Right renal cortex interstitium (tissue), 3 donors: Measurements from ENCODE around the gene REEP2. TPM values are rescaled to one million over a fixed set of nuclear protein-coding genes. Genes with fewer than 3 reads are reported as not detected.
"Not testable (repeated sequence)": the region's sequence is repeated elsewhere in the genome, so short reads cannot be mapped to it uniquely, and the experiment has no call there.

Source experiments
- DNase-seq, 3 donors: peaks; one replicate each; pipeline ENCODE4 v3.0.0-alpha.2; 2013; ENCODE audit warnings: low read depth in 3 of 3, low spot score in 2 of 3
- polyA plus RNA-seq, 3 donors: library from polyadenylated mRNA; unstranded; fragments of 120-200 nt; gene quantifications; one replicate each; pipeline ENCODE4 v1.2.1, GENCODE V29; 2013; ENCODE audit not compliant: insufficient read length in 3 of 3

The REEP2 gene
- polyA plus RNA-seq, 3 donors: 7.2 to 10.9 (median 8.2) TPM

- peak in 2 of 3 donors; percentile 88 for DNase-seq
These were observed 26.6 kb downstream of the REEP2 start, which contains the start of gene EGR1 for GRCh38 chr5:138465261-138466124. Gene EGR1 (plus strand): TSS chr5:138465479. CDS start chr5:138465762, 283 bp downstream.

GRCh38 chr5:138466125-138466899 lies 27.5 kb downstream of the REEP2 start:
- DNase-seq: no peak

DNA sequence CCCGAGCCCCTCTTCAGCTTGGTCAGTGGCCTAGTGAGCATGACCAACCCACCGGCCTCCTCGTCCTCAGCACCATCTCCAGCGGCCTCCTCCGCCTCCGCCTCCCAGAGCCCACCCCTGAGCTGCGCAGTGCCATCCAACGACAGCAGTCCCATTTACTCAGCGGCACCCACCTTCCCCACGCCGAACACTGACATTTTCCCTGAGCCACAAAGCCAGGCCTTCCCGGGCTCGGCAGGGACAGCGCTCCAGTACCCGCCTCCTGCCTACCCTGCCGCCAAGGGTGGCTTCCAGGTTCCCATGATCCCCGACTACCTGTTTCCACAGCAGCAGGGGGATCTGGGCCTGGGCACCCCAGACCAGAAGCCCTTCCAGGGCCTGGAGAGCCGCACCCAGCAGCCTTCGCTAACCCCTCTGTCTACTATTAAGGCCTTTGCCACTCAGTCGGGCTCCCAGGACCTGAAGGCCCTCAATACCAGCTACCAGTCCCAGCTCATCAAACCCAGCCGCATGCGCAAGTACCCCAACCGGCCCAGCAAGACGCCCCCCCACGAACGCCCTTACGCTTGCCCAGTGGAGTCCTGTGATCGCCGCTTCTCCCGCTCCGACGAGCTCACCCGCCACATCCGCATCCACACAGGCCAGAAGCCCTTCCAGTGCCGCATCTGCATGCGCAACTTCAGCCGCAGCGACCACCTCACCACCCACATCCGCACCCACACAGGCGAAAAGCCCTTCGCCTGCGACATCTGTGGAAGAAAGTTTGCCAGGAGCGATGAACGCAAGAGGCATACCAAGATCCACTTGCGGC lies 28.2 kb downstream of the REEP2 start:
- no peak for DNase-seq

GRCh38 chr5:138467711-138468132 lies 28.9 kb downstream of the REEP2 start:
- no peak for DNase-seq

GRCh38 chr5:138468133-138468965 lies 29.5 kb downstream of the REEP2 start:
- no peak for DNase-seq

DNA sequence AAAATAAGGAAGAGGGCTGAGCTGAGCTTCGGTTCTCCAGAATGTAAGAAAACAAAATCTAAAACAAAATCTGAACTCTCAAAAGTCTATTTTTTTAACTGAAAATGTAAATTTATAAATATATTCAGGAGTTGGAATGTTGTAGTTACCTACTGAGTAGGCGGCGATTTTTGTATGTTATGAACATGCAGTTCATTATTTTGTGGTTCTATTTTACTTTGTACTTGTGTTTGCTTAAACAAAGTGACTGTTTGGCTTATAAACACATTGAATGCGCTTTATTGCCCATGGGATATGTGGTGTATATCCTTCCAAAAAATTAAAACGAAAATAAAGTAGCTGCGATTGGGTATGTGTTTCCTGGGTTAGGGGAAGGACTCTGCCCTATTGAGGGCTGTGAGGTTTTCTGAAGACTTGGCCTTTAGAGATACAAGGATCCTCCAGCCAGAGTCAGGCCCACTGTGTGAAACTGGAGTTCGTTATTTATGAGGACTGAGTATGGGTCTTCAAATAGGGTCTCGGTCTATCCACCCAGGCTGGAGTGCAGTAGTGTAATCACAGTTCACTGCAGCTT lies 30.2 kb downstream of the REEP2 start:
- DNase-seq: no peak

DNA sequence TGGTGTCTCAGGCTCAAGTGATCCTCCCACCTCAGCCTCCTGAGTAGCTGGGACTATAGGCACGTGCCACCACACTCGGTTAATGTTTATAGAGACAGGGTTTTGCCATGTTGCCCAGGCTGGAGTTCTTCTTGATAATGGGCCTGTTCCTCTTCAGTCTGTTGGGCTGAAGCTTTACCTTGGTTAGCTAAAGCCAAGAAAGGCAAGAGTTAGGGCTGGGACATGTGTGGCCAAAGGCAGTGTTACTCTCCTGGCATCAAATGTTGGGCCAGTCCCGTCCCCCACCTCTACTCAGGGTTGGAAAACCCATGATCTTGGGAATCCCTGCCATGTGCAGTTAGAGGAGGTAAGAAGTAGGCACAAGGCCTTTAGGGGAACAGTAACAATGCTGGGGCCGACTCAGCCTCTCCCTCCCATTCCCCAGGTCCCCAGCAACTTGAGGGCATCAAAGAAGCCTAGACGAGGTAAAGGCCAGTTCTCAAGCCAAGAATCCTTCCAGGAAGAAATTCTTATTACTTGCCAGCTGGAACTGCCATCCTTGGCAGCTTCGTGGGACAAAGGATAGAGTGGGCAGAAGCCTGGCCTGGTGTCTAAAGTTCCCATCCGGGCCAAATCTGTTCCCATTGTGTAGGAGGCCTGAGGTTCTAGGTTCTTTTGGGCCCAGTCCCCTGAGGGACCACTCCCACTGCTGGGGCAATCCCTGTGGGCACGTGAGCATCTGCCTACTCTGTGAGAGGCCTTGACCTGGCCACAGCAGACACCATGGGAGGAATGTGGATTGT lies 30.9 kb downstream of the REEP2 start:
- DNase-seq: no peak

- no peak for DNase-seq
These were observed 31.6 kb downstream of the REEP2 start for GRCh38 chr5:138470322-138471051.

- no peak for DNase-seq
These were observed 32.1 kb downstream of the REEP2 start for GRCh38 chr5:138471052-138471361.

DNA sequence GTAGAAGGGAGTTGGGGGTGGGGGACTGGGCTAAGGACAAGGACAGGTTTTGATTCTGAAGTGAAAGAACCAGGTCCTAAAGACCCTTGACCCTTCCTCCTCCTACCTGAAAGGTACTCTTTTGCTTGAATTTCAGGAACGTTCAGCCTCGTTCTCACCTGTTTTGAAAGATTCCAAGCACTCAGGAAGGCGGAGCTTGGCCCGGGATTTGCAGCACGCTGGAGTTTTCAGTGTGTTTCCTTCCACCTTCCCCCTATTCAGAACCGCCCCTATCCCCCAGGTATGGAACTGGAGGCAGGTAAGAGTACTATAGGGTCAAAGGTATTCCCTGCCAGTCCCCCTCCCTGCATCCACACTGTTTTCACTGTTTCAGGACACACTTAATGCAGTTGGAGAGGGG lies 33.5 kb downstream of the REEP2 start:
- DNase-seq: no peak

GRCh38 chr5:138473151-138473550 lies 34.3 kb downstream of the REEP2 start:
- DNase-seq: not testable (repeated sequence)

DNA sequence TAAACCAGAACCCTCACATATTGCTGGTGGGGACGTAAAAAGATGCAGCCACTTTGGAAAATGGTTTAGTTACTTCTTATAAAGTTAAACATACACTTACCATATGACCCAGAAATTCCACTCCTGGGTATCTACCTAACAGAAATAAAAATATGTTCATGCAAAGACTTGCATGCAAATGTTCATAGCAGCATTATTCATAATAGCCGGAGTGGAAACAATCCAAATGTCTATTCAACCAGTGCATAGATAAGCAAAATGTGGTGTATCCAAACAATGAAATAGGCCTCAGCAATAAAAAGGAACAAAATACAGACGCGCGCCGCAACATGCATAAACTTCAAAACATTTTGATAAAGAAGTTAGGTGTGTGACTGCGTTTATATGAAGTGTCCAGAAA lies 38.1 kb downstream of the REEP2 start:
- DNase-seq: no peak

GRCh38 chr5:138482638-138483037 lies 43.8 kb downstream of the REEP2 start:
- no peak for DNase-seq

DNA sequence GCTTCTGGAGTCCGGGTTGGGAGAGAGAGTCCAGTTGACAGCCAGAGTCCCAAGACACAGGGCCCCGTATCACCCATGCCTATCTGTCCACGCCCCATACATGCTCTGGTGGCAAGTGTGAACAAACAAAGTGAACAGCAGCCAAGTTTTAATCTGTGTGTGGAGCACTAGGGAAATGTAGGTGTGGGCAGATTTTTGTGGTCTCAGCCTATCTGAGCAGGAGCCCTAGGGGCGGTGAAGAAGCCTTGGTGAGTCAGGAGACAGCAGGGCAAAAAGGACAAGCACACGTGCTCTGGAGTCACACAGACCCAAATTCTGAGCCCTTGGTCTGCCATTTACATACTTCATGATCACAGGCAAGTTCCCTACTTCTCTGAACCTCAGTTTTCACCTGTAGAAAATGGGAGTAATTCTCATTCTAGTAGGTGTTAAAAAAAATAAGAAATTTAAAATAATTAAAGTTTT lies 49.7 kb downstream of the REEP2 start:
- DNase-seq: no peak

DNA sequence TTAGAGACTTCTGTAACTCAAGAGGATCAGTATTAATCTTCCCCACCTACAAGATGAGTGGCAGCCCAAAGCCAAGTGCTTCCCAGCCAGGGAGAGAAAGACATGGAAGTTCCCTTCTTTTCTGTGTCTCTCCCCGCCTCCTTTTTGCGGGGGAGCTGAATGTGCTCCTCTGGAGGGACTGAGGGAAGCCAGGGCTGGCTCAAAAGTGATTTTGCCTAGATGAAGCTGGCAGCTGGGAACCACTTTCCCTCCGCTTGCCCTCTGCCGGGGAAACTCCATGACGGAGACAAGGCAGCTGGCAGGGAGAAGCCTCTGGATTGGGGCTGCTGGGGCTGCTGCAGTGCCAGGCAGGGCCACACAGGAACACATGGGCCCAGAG lies 50.8 kb downstream of the REEP2 start:
- DNase-seq: no peak

GRCh38 chr5:138490648-138491283 lies 51.9 kb downstream of the REEP2 start:
- no peak for DNase-seq

DNA sequence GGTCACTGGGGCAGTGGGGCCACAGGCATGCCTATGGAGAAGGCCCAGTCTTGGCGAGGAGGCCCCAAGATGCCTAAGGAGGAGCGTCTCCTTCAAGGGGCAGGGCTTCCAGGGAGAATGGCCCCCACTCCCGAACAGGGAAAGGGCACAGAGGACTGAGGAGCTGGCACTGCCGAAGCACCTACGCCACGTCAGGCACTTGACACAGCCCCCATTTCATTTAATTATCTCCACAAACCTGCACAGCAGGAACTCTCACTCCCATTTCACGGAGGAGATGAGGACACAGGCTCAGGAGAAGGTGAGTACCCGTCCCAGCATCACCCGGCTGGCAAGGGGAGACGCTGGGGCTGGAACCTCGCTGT lies 52.4 kb downstream of the REEP2 start:
- DNase-seq: no peak
